ENCODE data around the gene CLDN7.
A peak's percentile ranks its signal among the peaks of the same experiment; 100 is the strongest.

Gene CLDN7

DNA sequence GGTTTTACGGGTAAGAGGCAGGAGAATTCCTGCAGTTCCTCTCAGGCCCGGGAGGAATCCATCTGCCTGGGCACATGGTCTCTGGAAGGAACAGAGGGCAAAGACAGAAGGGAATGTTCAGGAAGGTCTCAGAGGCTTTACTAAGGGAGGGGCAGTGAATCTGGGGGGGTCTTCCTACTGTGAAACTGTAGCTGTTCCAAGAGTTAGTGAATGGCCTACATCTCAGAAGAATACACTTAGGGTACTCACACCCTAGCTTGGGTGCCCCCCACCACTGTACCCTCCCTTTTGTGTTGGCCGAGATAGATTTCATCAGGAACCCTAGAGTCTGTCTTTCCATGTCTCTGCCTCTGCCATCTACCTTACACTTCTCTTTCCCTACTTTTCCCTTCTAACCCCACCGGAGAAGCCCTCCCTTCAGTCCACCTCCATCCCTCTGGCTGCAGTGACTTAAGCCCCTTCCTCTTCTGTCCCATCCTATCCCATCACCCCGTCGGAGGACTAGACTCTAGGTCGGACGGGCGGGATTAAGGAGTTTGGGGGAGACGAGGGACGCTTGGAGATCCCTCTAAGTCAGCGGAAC, 43.0 kb downstream of the CLDN7 start:
- TF ChIP-seq, protein P1, sequence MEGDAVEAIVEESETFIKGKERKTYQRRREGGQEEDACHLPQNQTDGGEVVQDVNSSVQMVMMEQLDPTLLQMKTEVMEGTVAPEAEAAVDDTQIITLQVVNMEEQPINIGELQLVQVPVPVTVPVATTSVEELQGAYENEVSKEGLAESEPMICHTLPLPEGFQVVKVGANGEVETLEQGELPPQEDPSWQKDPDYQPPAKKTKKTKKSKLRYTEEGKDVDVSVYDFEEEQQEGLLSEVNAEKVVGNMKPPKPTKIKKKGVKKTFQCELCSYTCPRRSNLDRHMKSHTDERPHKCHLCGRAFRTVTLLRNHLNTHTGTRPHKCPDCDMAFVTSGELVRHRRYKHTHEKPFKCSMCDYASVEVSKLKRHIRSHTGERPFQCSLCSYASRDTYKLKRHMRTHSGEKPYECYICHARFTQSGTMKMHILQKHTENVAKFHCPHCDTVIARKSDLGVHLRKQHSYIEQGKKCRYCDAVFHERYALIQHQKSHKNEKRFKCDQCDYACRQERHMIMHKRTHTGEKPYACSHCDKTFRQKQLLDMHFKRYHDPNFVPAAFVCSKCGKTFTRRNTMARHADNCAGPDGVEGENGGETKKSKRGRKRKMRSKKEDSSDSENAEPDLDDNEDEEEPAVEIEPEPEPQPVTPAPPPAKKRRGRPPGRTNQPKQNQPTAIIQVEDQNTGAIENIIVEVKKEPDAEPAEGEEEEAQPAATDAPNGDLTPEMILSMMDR (IDR thresholded peaks at IDR 0.05; ENCODE audit: insufficient read depth, low read length, poor library complexity, severe bottlenecking) = no peak
- Histone ChIP-seq H3K36me3 (ENCODE audit: control insufficient read depth, insufficient read depth, low read length) (peaks cover 15% of the 10 kb centered on the region), H3K27me3 (replicated peaks; ENCODE audit: control insufficient read depth, insufficient read depth, low read length) (no peaks in the 10 kb centered on the region), H3K4me3 (replicated peaks; ENCODE audit: low read depth, low read length) (peak overlapping the region; percentile 81)
- no peak for DNase-seq (ENCODE audit: extremely low read depth, insufficient read length)

DNA sequence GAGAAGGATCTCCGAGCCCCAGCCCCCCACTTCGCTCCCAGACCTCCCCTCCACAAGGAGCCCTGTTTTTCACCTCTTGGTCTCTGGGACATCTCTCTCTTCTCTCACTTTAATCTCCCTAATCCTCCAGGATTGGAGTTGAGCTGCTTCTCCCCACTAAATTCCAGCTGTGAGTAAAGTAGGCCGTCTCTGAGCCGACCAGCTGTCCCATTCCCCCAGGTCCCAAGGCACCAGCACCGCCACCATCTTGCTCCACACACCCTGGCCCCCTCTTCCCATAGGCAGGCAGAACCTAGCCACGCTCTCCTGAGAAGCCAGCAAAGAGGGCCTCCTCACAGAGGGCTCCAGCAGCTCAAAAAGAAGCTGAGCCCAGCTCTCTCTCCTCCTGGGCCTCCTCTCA, 43.5 kb downstream of the CLDN7 start:
- Histone ChIP-seq H3K27me3 (replicated peaks; ENCODE audit: control insufficient read depth, insufficient read depth, low read length) (no peaks in the 10 kb centered on the region), H3K4me3 (replicated peaks; ENCODE audit: low read depth, low read length) (no peak overlapping the region), H3K36me3 (ENCODE audit: control insufficient read depth, insufficient read depth, low read length) (peaks cover 11% of the 10 kb centered on the region)
- DNase-seq (ENCODE audit: extremely low read depth, insufficient read length) = no peak
- TF ChIP-seq, protein P1 (IDR thresholded peaks at IDR 0.05; ENCODE audit: insufficient read depth, low read length, poor library complexity, severe bottlenecking) = no peak

DNA sequence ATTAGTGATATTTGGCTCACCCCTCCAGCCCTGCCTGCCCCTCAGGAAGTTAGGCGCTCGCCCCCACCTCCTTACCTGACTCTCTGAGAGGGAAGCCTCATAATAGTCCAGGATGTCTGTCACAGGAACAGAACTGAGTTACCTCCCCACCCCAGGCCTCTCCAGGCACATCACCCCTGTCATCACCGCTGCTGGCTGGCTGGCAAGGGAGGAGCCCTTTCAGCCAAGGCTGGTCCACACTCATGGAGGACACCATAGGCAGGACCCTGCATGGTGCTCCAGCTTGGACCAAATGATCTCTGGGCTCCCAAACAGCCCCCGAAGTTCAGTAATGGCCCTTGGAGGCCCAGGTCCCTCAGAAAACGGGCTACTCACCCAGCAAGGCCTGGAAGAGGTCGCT, 44.1 kb downstream of the CLDN7 start:
- H3K36me3 ChIP-seq (ENCODE audit: control insufficient read depth, insufficient read depth, low read length) = peaks cover 5% of the 10 kb centered on the region
- no peaks in the 10 kb centered on the region for H3K27me3 ChIP-seq (replicated peaks; ENCODE audit: control insufficient read depth, insufficient read depth, low read length)
- H3K4me3 ChIP-seq (replicated peaks; ENCODE audit: low read depth, low read length) = no peak overlapping the region
- TF ChIP-seq, protein P1 (IDR thresholded peaks at IDR 0.05; ENCODE audit: insufficient read depth, low read length, poor library complexity, severe bottlenecking) = no peak
- no peak for DNase-seq (ENCODE audit: extremely low read depth, insufficient read length)

DNA sequence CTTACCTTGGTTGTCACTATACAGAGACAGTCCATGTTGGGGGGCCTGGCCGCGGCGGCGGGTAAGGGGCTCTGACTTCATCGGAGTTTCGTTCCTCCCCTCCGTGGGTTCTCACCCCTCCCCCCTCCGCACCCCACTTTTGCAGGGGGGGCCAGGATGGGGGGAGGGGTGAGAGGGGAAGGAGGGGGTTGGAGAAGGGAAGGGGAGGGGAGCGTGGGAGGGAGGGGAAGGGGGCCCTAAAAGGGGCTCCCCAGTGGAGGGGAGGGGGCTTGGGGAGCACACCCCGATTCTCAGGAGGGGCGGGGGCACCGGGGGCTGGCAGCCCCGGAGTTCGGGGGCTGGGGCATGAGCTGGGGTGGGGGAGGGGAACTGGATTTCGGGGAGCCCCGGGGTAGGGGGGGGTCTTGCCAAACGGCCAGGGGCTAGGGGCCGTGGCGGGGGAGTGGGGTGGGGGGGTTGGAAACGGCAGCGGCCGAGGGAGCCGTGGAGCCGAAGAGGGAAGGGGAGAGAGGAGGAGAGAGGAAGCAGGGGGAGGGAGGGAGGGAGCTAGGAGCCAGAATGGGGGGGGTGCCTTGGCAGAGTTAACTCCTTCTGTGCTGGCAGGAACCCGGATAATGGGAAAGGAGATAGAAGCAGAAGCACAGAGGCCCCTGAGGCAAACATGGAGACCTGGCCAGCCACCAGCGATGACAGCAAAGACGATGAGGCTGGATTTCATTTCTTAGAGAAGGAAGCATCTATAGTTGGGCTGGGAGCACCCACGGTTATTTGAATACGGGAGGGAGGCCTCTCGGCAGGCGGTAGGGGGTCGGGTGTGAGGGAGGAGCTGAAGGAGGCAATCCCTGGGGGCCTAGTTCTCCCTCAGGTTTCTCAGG, 44.9 kb downstream of the CLDN7 start:
- no peak overlapping the region; the same call in none of the 2 replicates for H3K4me3 ChIP-seq (replicated peaks; ENCODE audit: low read depth, low read length)
- no peak for DNase-seq (ENCODE audit: extremely low read depth, insufficient read length)
- no peaks in the 10 kb centered on the region for H3K27me3 ChIP-seq (replicated peaks; ENCODE audit: control insufficient read depth, insufficient read depth, low read length)
- peaks cover 1% of the 10 kb centered on the region; the same call in 1 of the 2 replicates for H3K36me3 ChIP-seq (ENCODE audit: control insufficient read depth, insufficient read depth, low read length)
- TF ChIP-seq, protein P1 (IDR thresholded peaks at IDR 0.05; ENCODE audit: insufficient read depth, low read length, poor library complexity, severe bottlenecking) = no peak

DNA sequence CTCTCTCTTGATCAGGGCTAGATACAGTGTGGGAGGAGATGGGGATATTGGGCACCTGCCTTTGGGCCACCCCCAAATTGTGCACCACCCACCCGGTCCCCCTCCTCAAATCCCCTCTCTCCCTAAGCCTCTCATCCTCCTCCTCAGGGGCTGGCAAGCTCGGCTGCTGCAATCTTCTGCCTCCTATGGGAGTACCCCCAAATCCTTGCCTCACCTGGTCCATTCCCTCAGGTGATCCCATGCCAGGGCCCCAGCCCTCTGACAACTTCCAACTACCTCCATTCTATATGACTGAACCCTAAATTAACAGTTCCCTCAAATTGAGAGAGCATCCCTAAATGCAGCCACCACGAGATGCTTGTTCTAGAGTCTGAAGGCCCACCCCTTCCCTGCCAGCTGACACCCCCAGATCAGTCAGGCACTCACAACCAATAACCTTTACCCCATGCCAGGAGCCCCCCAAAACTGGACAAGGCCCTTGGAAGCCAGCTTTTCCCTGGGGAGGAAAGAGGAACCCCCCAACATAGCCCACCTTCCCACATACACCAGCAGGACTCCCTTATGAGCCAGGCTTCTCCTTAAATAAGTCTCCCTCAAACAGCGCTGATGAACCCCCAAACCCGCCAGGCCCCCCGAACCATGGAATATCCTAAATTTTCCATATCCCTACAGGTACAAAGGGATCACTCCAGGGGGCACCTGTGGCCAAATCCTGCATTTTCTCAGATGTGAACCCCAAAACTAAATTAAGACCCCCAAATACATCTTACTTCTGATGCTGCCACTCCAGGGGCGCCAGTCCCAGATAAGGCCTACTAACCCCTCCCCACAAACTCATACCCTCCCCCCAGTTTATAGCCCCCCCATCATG, 45.8 kb downstream of the CLDN7 start:
- TF ChIP-seq, protein P1 (IDR thresholded peaks at IDR 0.05; ENCODE audit: insufficient read depth, low read length, poor library complexity, severe bottlenecking) = no peak
- DNase-seq (ENCODE audit: extremely low read depth, insufficient read length) = no peak
- H3K27me3 ChIP-seq (replicated peaks; ENCODE audit: control insufficient read depth, insufficient read depth, low read length) = no peaks in the 10 kb centered on the region
- no peaks in the 10 kb centered on the region for H3K36me3 ChIP-seq (ENCODE audit: control insufficient read depth, insufficient read depth, low read length)
- H3K4me3 ChIP-seq (replicated peaks; ENCODE audit: low read depth, low read length) = no peak overlapping the region

Measured in GM06990 (cell line).